GM19452 (cell line): ENCODE measurements around the gene MTMR4.
A peak's percentile ranks its signal among the peaks of the same experiment; 100 is the strongest.
"Not testable (repeated sequence)": the region's sequence is repeated elsewhere in the genome, so short reads cannot be mapped to it uniquely, and the experiment has no call there.

ENCODE experiments used
- ATAC-seq: cut with Tn5 transposase; IDR thresholded peaks from one replicate; pipeline ENCODE4 v1.9.1; 2021; ENCODE audit not compliant: unreplicated experiment

The MTMR4 gene

DNA sequence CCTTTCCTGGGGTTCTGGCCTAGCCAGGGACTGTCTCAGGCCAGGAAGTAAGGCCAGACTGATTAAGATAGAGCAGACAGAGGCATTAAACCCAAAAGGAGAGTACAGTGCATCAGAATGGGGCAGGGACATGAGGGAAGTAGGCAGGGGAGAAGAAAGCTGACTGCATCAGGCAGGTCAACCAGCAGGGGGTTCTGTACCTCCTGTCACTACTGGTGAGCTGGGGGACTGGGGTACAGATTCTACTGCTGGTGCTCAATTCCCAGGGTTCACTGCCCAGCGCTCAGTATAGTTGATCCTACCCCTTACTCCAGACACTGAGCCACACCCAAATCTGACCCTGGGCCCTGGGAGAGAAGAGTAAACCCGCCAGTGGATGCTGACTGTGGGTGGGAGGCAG lies 12.9 kb upstream of the MTMR4 start:
- ATAC-seq, result no peak

DNA sequence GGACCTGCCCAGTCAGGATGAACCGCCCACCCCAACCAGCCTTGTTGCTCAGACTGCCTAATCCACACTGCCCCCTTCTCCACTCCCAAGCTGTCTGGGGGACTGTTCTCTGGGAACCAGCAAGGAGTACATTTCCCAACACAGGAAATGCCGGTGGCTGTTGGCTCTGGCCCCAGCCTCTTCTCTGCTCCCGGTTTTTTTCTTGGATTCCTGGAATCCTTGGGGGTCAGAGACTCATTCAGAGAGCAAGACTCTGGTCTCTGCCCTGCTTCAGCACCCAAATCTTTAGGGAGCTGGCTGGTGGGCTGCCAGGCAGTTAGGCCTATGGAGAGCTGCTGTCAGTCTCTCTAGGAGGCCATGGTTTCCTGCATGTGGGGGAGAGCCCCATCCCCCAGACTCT lies 10.8 kb upstream of the MTMR4 start:
- ATAC-seq, result no peak

DNA sequence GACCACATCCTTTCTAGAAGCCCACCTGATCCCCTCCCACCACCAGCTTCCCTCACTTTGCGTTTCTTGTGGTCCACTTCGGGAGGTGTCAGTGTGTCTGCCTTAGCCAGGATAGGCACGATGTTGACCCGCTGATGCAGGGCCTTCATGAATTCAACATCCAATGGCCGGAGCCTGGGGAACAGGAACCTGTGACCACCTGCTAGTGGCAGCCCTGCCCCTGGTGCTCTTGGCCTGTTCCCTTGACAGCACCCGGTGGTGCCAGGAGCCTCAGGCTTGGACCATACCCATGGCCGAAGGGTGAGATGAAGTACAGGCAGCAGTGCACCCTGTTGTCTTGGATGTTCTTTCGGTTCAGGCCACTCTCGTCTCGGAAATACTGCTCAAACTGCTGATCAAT lies 7.2 kb upstream of the MTMR4 start:
- ATAC-seq, result no peak

DNA sequence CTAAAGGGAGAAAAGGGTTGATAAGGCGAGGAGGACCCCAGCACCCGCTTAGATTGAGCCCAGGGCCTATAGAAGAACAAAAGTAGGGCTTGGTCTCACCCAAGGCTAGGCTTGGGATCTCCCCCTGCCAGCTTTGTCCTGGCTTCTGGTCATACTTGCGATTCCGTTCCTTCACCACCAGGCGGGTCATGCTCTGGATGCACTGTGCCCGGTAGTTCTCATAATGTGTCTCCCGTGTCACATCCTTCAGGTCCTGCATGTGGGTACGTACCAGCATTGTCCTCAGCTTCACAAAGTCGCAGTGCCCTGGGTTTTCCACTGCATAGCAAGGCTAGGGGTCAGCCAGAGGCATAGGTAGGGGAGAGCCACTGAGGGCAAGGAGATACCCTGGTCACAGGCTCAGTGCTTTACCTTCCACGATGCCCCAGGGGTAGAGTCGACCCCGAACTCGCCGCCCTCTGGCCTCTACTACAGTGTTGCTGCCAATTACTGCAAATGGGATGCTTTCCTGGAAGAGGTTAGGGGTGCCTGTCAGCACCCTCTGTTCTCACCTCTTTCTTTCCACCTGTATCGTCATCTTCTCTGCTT lies 6.5 kb upstream of the MTMR4 start:
- no peak for ATAC-seq

DNA sequence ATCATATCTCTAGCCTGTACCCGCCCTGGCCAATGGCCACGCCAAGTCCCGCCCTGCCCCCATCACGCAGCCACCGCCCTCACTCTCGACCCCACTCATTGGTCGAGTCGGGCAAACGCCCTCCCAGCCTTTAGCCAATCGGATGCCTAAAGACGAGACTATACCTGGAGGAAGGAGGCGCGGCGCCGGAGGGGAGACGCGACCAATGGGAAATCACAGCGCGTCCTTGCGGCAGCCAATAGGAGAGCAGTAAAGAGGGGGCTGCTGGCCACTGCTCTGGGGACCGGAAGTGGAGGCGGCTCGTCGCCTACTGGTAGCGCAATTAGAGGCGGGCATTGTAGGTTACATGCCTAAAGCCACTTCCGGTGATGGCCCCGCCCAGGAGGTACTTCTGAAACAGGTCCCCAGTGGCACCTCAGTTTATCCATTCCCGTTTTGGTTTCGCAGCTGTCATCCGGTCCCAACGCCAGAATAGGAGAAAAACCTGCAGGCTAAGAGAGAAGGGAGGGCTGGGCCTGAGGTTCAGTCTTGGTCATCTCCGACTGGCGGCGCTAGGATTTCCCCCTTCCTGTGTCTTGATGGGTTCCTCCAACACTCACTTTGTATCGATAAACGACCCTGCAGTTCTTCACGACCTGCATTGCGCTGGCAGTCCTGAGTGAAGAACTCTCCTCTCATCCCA lies 3.6 kb upstream of the MTMR4 start:
- peak; percentile 80 for ATAC-seq

DNA sequence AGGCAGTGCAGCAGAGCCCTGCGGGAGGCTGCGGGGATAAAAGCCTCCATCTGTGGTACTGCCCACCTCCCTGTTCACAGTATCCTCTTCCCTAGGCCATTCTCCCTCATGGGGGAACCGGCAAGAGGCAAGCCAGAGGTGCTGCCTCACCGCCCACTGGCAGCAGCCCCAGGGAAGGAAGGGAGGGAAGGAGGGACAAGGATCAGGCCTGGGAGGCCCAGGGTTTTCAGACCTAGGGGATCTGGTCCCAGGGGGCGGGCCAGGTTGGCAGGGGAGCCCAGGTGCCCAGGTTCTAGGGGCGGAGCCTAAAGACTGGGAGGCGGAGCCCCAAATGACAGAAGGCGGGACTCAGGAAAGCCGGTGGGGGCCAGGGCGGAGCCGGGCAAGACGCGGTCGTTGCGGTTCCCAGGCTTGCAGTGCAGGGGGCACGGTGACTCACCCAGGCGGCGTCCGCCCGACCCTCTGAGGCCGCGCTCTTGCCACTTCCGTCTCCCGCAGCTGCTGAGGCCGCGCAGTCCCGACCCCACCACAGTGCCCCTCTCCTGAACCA lies 3.0 kb upstream of the MTMR4 start:
- no peak for ATAC-seq

DNA sequence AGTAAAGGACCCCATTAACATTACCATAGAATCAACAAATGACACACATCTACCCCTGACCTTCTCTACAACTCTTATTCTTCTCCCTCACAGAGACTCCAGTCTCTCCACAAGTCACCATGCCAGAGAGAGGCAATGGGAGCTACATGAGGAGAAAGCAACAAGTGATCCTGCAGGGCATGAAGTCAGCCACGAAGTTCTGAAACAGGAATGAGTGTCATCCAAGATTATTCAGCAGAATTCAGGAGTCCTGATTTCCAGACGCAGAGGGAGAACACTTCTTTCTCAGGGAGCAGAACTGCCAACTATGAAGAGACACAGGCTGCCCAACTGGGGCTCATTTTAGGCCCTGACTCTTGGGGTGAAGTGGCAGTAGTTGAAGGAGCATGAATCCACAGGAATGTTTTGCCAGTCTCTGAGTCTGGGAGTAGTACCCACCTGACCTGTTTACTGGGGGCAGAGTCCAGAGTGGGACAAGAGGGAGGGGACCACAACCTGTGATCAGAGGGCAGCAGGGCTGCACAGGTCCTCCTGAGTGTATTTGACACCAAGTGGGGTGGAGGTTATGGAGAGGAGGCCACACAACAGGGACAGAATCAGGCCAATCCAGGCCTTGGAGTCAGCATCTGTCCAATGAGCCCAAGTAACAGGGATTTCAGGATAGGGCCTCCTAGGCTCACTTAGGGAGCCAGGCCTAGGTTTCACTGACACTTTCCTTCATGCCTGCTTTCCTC lies 2.4 kb upstream of the MTMR4 start:
- no peak for ATAC-seq

DNA sequence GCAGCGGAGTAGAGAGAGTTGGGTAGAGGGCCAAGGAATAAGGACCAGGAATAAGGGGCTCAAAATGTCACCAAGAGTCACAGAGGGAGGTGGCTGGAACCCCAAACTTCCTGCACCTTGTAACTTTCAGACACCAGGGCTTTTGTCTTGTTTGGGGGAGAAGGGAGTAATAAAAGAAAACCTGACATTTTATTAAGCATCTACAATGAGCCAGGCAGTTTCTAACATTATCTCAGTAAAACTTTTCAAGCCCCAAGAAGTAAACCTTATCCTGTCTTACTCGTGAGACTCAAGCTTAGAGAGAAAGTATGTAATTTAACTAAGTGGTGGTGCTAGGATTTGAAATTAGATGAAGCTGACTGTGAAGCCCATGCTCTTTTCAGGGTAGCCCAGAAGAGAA lies 848 bp upstream of the MTMR4 start:
- ATAC-seq, result no peak

DNA sequence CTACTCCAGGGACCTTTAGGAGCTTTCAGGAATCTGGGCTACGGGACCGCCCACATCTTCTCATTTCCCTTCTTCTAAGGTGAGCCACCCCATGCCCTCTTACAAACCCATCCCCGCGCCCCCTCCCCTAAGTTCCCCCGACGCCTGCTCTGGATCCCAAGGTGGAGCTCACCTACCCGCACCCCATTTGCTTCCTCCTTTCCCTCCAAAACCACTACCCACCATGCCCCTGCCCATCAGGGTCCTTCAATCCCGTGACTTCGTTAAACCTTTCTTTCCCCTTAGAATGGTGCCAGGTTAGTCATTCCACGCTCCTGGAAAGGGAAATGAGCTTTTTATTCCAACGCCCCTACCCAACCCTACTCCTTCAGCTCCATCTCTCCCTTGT lies 326 bp upstream of the MTMR4 start:
- no peak for ATAC-seq

DNA sequence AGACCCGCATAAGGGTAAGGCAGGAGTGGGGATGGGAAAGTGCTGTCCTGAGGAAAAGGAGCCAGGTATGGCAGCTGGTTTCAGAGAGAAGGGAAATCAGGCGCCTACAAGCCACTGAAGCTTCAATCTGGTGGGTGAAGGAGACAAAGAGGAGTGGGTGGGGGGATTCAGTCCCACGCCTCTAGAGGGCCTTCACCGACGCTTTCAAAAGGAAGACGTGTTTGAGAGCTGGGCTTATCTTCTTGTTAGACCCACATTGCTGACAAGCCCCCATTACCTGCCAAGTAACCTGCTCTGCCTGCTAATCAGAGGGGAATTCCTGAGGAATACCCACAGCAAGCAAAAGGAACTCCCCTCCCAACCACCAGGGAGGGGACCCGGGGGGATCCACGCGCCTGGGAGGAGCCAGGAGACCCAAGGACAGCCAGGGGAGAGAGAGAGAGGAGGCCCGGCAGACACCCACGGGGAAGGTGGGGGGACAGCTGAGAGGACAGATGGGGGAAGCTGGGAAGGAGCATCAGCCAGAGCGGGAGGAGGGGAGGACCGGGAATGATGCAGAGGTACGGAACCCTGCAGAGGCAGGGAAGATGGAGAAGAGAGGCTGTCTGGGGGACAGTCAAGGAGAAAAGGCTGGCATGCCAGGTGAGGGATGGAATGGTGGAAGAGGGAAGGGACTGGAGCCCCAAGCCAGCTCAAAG lies 1.0 kb downstream of the MTMR4 start:
- no peak for ATAC-seq

DNA sequence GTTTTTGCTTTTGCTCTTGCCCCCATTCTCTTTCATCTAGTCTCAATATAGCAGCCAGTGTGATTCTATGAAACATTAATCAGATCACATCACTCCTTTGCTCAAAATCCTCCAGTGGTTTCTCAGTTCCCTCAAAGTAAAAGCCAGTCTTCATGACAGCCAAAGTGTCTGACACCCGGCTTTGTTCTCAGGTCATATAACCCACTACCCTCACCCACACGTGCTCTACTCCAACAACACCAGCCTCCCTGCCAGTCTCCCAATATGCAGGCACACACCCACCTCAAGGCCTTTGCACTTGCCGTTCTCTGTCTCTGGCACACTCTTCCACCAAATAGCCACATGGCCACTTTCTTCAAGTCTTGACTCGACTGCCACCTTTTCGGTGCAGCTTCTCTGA lies 4.4 kb downstream of the MTMR4 start:
- no peak for ATAC-seq

DNA sequence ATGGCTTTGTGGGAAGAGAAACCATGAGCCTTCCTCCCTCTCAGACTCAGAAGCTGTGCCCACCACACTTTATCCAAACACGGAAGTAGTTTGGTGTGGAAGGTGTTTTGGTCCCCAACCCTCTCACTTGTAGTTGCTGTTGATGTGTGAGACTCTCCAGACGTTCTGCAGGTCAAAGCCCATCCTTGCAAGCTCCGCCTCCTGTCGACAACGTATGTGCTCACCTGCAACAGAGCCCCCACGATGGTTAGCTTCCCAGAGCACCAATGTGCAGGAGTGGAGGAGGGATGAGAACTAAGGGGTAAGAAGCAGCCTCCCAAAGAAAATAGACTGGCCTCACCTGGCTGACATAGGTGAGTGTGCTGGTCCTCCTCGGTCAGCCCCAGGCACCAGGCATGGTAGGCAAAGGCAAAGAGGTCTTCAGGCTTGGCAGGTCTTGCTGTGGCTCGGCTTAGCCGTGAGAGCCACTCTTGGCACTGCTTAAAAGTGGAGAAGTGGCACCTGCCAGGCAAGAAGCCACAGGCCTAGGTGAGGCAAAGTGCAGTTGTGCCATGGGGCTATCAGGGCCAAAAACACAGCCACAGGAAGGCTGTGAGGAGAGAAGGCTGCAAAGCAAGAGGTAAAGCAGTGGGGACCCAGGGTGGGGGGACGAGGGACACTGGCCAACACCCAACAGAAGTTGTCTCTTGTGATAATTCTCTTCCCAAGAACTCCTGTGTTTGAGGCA lies 5.9 kb downstream of the MTMR4 start:
- ATAC-seq, result no peak

DNA sequence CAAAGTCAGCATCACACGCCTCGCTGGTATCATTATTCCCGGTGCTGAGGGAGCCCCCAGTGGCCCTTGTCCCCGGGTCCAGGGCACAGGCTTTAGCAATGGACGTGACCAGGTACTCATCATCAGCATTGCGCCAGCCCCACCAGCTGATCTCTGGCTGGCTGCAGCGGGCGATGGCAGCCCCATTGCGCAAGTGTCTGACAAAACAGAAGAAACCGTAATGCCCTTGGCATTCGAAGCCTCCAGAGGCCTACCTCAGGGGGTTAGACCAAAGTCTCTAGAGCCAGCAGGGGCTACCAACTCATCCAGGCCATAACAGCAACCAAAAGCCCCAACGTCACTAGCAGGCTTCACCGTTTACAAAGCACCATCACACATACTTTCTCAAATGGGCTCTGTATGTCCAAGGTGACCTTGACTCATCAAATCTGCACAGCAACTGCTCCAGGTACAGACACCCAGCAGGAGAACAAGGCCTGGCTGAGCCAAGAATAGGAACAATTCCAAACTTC lies 7.3 kb downstream of the MTMR4 start:
- no peak for ATAC-seq

DNA sequence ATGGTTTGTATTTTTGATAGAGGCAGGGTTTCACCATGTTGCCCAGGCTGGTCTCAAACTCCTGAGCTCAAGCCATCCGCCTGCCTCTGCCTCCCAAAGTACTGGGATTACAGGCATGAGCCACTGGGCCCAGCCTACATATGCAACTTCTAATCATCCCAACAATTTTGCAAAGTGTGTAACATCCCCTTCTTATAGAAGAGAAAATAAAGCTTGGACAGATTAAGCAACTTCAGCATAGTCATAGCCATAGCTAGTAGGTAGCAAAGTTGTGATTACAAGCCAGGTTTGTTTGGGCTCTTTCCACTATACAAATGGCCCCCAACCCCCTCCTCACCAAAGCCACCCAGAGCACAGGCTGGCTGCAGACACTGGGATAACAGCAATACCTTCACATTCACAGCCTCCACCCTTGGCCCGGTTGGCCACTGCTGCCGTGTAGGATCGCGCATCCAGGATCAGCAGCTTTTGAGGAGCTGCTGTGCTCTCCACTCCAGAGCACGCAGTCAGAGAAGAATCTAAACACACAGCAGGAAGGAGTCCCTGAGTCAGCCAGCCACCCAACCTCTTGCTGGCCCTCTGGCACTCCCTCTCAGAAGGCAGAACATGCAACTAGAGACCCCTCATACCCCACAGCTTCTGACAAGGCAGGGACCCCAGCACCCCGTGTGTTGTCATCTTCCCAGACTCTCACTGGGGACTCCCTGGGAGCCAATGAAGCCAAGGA lies 7.9 kb downstream of the MTMR4 start:
- ATAC-seq, result no peak

DNA sequence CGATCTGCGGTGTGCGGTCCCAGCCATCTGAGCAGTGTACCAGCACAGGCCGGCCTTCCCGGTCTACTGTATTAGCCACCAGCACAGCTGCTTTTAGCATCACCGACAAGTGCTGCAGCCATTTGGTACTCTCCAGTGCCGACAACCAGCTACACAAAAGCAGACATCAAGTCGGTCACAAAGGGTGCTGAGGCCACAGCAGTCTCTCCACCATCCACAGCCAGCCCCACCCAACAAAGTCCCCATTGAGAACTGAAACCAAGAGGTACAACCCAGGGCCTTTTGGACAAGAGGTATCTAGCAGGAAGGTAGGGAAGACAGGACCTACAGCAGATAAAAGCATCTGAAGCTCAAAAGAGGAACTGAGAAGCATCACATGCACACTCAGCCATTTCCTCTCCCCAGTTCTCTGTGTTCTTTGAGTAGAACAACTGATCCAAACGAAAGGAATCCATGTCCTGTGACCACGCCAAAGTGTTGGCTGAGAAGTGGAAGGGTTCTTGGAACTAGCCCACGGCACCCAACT lies 9.5 kb downstream of the MTMR4 start:
- peak; percentile 91 for ATAC-seq

DNA sequence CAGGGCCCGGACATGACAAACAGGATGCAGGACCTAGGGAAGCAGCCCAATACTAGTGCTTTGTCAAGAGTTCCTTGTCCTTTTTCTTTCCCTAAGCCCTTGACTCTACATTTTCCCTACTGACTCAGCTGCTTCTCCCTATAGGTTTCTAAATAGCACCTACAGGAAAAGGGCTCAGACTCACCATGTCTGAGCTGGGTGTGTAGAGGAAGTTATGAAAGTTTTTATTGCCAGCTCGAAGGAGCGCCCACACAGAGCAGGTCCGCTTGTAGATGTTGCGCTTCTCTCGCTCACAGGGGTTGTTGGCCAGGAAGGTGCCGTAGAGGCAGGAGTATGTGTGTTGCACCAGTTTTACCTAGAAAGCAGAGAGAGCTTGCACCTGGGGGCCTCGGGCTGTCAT lies 10.6 kb downstream of the MTMR4 start:
- no peak for ATAC-seq

DNA sequence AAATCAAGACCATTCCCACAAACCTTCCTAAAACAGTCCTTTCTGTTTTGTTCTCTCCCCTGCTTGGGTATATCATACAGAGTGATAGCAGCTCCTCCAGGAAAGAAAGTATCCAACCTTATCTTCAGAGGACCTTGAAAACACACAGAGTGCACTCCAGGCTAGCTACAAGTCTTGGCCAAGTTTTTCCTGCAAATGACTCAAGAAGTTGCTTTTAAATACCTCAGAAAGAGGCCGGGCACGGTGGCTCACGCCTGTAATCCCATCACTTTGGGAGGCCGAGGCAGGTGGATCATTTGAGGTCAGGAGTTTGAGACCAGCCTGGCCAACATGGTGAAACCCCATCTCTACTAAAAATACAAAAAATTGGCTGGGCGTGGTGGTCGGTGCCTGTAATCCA lies 11.3 kb downstream of the MTMR4 start:
- ATAC-seq, result not testable (repeated sequence)

DNA sequence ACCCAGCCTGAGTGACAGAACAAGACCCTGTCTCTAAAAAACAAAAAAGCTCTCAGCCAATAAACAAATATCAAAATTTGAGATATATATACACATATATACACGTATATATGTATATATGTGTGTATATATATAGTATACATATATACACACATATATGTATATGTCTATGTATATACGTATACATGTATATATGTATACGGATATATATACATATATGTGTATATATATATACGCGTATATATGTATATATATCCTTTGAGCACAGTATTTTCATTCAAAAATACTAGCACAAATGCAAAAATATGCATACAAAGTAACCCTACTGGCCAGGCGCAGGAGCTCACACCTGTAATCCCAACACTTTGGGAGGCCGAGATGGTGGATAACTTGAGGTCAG lies 13.0 kb downstream of the MTMR4 start:
- ATAC-seq, result no peak

DNA sequence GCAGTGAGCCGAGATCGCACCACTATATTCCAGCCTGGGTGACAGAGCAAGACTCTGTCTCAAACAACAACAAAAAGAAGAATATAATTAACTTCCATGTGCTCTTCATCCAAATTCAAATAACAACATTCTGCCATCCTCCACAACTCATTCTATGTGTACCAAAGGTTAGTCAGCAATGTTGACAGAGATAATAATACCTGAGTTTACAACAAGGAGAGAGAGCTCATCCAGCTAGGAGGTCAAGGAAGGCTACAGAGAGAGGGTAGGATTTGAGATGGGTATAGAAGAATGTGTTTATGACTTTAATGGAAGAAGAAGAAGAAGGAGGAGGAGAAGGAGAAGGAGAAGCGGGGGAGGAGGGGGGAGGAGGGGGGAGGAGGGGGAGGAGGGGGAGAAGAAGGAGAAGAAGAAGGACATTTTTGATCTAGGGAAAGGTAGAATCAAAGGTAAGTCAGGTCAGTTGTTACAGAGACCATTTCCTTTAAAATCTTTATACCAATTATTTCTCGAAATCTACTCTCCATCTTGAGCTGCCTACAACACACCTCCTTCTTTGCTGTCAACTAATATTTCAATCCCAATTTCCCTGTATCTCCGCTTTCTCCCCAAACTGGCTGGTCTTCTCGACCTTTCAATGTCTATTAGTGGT lies 16.1 kb downstream of the MTMR4 start:
- ATAC-seq, result no peak
